Ramos (cell line): ENCODE data around the gene PIGH.
"Not testable (repeated sequence)": the region's sequence is repeated elsewhere in the genome, so short reads cannot be mapped to it uniquely, and the experiment has no call there.

Experiments used
- in situ Hi-C: fragments of 300-500 bp; cut with MboI; formaldehyde crosslinking; loops from one replicate; pipeline ENCODE4 v1.14.3; 2022; ENCODE audit warnings: low sequenced_read_pairs; ENCODE audit not compliant: unreplicated experiment

PIGH gene

DNA sequence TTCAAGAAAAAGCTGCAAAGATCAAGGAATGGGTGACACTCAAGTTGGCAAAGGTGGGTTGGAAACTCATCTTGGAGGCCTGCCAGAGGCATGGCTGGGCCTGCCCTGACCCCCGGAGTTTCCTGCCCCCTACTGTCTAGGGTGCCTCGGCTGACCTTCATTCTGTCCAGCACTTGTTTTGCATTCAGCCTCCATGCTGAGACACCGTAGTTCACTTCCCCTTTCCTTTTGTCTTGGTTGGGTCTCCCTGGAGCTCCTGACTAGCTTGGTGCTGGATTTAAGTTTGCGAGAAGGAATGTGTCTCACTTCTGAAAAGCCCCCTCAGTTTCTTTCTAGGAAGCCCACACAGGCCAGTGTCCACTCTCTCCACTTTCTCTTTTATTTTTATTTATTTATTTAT, 40.4 kb downstream of the PIGH start:
- in situ Hi-C loops: no loop called here

DNA sequence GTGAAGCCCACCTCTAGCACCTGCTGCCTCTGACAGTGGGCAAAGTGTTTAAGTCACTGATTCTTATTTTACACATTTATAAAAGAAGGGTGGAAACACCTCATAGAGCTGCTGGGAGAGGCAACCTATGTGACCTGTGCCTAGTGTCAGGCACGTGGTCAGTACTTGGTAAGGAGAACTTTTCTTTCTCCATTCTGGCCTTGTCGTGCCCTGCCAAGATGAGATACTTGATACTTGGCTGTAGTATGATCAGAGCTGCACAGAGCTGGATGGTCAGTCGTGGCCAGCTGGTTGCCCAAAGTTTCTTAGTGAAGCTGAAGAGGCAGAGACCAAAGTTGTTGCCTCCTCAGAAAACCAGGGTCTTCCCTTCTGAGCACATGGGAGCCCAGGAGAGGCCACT, 42.4 kb downstream of the PIGH start:
- in situ Hi-C loops: no loop called here

DNA sequence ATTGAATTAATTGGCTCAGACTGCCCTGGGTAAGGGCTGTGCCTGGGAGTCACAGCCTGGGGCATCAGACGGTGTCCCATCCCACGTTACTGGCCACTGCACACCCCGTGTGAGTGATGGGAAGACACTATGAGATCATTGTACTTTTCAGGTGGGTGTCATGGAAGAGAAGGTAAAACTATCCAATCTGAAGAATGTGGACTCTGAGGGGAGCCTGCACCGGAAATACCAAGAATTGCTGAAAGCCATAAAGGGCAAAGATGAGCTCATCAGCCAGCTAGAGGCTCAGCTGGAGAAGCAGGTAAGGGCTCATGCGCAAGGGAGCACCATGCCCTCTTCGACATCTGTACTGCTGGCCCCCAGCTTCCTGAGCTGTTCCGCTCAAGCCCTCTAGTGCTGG, 43.0 kb downstream of the PIGH start:
- in situ Hi-C loops: no loop called here

DNA sequence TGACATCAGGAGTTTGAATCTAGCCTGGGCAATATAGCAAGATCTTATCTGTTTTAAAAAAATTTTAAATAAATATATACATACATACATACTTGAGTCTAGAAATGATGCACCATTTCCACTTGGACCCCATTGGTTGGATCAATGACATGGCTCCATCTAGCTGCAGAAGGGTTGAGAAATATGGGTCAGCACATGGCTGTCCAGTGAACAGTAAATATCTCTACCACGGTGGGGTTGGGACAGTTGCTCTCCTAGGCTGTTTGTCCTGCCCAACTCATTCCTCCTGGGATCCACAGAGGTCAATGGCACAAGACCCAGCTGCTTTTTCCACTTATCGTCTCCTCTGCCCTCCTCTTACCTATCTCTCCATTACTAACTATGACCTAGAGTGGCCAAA, 43.4 kb downstream of the PIGH start:
- in situ Hi-C loops: no loop called here

DNA sequence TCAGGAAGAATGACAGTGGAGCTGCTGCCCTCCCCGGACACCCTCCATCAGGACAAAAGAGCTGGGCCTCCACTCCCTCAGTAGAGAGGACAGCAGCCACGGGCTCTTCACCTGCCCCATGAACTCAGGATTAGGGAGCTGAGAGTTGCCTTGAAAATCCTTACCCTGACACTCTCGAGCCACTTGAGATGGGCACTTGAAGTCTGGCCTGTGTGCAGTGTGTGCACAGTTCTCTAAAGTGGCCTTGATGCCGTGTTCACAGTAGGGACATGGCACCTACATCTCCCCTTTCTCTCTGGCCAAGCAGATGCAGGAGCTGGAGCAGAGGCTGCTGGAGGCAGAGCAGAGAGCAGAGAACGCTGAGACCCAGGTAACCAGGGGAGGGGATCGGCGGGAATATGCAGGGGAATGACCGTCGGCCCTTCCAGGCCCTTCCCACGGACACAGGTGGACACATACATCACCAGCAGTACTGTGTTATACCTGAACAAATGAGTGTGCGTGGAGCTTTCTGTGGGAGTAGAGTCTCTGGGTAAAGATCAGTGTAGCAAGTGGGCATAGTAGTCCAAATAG, 44.5 kb downstream of the PIGH start:
- in situ Hi-C loops: no loop called here

DNA sequence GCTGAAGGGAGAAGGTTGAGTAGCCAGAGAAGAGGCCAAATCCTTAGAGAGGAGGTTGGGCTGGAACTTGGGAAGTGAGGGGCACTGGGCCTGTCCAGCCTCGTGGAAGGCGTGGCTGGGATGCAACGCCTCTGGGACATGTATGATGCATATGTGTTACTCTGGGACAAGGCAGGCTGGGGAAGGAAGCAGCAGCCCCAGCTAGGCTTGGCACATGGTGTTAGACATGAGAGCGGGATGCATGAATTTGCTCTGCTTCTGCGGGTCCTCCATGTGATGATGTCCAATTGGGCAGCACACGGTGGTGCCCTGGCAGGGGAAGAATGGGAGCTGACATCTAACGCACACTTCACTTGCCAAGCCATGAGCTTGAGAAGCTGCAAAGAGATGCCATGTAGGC, 45.7 kb downstream of the PIGH start:
- in situ Hi-C loops: no loop called here

DNA sequence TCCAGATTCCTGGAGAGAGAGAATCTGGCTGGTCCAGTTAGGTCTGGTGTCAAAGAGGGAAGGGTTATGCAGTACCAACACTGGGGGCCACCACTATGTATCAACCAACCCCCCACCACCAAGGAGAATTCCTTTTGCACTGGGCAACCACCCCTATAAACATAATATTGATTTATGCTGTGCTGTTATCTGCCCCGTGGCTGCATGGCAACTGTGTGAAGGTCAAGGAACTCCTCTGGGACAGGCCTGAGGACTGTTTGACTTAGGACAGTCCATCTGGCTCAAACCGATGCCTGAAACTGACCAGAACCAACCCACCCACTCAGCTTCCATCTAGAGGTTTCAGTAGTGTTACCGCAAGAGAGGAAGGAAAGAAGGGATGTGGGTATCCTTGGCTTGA, 46.5 kb downstream of the PIGH start:
- in situ Hi-C loops: no loop called here

DNA sequence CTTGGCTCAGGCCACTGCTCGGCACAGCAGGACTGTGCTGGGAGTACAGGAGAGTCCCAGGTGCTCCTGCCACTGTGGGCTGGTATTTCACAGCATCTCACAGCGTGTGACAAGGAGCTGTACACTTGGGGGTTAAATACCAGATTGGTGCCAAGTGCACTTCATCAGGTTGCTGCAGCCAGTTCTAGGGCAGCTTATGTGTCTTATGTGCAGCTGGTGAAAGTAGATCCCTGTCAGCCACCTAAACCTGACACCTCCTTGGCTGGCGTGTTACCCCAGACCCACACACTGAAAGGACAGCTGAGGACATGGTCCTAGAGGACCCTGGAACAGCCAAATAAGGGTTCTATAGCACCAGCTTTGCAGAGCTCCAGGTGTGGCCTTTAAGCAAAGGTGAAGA, 48.1 kb downstream of the PIGH start:
- in situ Hi-C loops: no loop called here

DNA sequence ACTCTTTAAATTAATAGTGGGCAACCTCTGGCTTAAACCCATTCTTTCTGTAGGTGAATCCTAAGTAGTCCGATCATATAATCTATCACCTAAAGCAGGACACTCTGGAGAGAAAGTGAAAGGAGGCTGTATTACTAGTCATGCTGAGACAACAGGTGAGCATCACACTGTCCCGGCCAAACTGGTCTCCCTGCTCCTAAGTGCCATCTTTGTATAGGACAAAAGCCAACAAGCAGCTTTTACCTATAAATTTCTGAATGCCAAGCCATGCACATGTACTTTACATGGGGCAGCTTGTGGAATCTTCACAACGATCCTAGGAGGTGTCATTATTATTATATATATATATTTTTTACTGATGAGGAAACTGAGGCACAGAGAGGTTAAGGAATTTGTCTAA, 48.9 kb downstream of the PIGH start:
- in situ Hi-C loops: no loop called here

DNA sequence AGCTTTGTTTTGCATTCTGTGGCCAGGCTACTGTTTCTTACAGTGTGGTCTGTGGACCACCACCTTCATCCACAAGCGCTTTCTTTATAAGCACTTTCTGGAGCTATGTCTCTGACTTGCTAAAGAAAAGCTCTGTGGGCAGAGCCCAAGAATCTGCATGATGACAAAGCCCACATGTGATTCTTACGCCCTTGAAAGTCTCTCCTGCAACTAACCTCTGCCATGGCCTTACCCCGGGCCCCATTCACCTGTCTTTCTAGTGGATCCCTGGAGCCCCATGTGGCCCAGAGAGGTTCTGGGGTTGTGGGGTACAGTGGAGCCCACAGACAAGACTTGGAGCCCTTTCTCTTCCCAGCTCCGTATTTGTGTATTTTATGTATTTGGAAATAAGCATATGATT, 50.3 kb downstream of the PIGH start:
- in situ Hi-C loops: no loop called here

DNA sequence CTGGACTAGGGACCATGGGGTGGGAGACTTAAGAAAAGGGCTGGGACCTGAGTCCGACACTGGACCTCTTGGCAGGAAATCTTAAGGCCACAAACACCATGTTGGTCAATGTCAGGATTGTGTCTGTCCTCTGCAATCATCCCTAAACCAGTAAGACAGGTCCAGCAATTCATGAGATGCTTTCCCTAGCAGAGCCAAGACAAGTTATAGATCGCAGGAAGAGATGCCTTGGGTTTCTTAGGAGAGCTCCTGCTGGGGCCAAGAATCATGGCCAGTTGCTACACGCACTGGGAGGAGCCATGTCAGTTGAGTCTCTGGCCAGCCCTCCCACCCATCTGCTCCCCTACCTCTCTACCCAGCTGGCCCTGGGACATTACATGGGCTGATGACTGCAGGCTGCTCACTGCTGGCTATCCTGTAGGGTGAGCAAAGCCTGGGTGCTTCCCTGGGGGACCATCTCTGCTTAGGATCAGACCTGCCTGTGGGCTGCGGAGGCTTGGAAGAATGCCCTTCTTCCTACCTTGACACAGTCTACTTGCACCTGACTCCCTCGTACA, 52.8 kb downstream of the PIGH start:
- in situ Hi-C loops: no loop called here

DNA sequence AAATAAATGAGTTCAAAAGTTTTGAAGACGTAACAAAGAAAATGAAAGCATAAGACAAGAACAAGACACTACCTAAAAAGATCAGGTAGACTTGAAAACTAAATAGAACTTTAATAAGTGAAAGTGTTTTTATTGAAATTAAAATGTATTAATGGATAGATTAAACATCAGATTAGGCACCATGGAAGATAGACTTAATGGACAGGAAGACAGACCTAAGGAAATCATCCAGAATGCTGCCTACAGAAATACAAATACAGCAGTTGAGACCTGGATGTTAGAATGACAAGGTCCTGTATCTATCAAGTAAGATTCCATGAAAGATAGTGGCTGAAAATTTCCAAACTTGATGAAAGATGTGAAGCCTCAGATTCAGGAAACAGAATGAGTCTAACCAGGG, 55.5 kb downstream of the PIGH start:
- in situ Hi-C loops: no loop called here

DNA sequence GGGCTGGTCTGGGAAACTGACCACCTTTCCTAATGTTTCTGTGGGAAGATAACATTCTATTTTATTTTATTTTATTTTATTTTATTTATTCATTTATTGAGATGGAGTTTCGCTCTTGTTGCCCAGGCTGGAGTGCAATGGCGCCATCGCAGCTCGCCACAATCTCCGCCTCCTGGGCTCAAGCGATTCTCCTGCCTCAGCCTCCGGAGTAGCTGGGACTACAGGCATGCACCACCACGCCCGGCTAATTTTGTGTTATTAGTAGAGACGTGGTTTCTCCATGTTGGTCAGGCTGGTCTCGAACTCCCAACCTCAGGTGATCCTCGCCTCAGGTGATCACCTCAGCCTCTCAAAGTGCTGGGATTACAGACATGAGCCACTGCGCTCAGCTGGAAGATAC, 57.4 kb downstream of the PIGH start:
- in situ Hi-C loops: not testable (repeated sequence)

DNA sequence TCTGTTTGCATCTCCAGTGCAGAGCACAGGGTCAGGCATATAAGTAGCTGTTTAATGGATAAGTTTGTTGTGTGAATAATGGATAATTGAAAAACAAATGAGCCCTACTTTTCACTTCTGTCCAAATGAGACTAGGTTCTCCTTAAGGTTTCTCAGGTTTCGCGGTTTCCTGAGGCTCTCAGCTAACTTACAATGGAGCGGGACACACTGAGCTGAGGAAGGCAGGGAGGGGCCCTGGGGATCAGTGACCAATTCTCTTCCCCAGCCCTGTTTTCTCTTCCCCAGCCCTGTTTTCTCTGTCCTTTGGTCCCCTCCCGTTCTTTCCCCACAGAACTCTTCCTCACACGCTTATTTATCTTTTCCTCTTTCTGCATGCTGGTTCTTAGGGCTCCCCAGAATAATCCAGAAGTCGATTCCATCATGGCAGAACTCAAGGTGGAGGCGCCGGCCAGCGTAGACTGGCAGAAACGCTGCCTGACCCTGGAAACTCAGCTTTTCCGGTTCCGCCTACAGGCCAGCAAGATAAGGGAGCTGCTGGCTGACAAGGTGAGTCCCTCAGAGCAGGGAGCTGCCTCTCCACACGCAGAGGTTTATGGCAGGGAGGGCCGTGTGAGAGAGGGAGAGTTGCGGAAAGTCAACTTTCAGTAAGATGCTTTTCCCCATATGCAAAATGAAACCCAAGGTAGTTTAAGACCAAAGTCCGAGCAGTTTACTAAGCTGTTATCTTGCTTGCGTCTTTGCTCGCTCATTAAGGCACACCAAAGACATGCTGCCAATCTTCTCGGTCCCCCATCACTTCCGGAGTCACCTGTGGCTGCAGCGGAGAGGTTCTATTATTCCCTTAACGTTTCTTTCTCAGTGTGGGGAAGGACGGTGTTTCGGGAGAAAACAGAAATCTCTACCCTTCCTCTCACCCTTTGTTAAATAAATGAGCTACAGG, 58.4 kb downstream of the PIGH start:
- in situ Hi-C loops: no loop called here
